Lung (tissue), 12 donors: ENCODE measurements around the gene ZEB1. TPM values are rescaled to one million over a fixed set of nuclear protein-coding genes. Genes with fewer than 3 reads are reported as not detected.

Source experiments
- ATAC-seq: fragments of 200-7000 bp; cut with Tn5 transposase; one replicate; pipeline ENCODE4 v1.9.1; 2020; ENCODE audit warnings: moderate number of reproducible peaks; ENCODE audit not compliant: insufficient read depth, low FRiP score
- DNase-seq, 3 donors: peaks; one replicate each; pipeline ENCODE4 v3.0.0-alpha.2; 2013 to 2017
- H3K27ac ChIP-seq, 2 donors: one replicate each; pipeline ENCODE4 v1.5.1; 2013; ENCODE audit warnings: mild to moderate bottlenecking in 2 of 2, moderate library complexity in 2 of 2, control low read depth in 1 of 2, inconsistent platforms in 1 of 2, low read depth in 1 of 2, low read length in 1 of 2
- H3K27me3 ChIP-seq, 3 donors: one replicate each; pipeline ENCODE4 v1.5.1; 2013; ENCODE audit warnings: low read length in 2 of 3; ENCODE audit not compliant: control insufficient read depth in 3 of 3, insufficient read depth in 3 of 3
- H3K36me3 ChIP-seq, 4 donors: one replicate each; pipeline ENCODE4 v1.5.1; 2013; ENCODE audit warnings: low read length in 4 of 4, mild to moderate bottlenecking in 1 of 4, moderate library complexity in 1 of 4; ENCODE audit not compliant: control insufficient read depth in 4 of 4, insufficient read depth in 4 of 4
- H3K4me1 ChIP-seq, 5 donors: one replicate each; pipeline ENCODE4 v1.5.1; 2013; ENCODE audit warnings: low read length in 5 of 5, mild to moderate bottlenecking in 2 of 5, moderate library complexity in 1 of 5; ENCODE audit not compliant: control insufficient read depth in 5 of 5, insufficient read depth in 5 of 5
- H3K4me3 ChIP-seq: one replicate; pipeline ENCODE4 v1.5.1; 2013; ENCODE audit warnings: mild to moderate bottlenecking, control low read depth, moderate library complexity
- H3K9ac ChIP-seq, 2 donors: one replicate each; pipeline ENCODE4 v1.5.1; 2013; ENCODE audit warnings: low read length in 2 of 2, control low read depth in 1 of 2; ENCODE audit not compliant: insufficient read depth in 1 of 2
- H3K9me3 ChIP-seq, 4 donors: one replicate each; pipeline ENCODE4 v1.5.1; 2013; ENCODE audit warnings: low read length in 3 of 4, mild to moderate bottlenecking in 1 of 4, moderate library complexity in 1 of 4; ENCODE audit not compliant: control insufficient read depth in 4 of 4, insufficient read depth in 3 of 4
- CTCF ChIP-seq: IDR thresholded peaks from 2 replicates; pipeline ENCODE4 v1.5.1; 2012; ENCODE audit warnings: mild to moderate bottlenecking; ENCODE audit errors: control extremely low read depth, extremely low read depth
- WGBS, 2 donors: extraction: QIAGEN DNeasy Blood & Tissue Kit; methylation state at CpG; one replicate each; pipeline ENCODE4 v1.1.7; 2013; 5-methylcytosine and 5-hydroxymethylcytosine counted together
- polyA plus RNA-seq, 2 donors: library from polyadenylated mRNA; stranded (reverse); fragments of 200-250 nt; gene quantifications; one replicate each; pipeline ENCODE4 v1.2.1, GENCODE V29; 2013
- total RNA-seq, 2 donors: library from RNA; depleted of rRNA in 1 of 2; stranded (reverse); fragments of >200 nt in 1 of 2; gene quantifications; one replicate each; pipeline ENCODE4 v1.2.1, GENCODE V29; 2014 to 2021
- donor health status: control.
- donor health status: control.
- donor health status: Bipolar disorder and iron deficiency.
- donor health status: healthy.
- donor health status: DM: yes; HTN: yes; CAD: no.

The ZEB1 gene
- total and polyA plus RNA-seq, 4 donors, result 8.4 to 86.9 (median 19.5) TPM

GRCh38 chr10:31457858-31458257, 138.8 kb downstream of the ZEB1 start:
- DNase-seq, result no peak
- no peaks in the 10 kb centered on the region for H3K27me3 ChIP-seq
- H3K36me3 ChIP-seq, result peaks cover 0 to 8% (median 0%) of the 10 kb centered on the region in 4 donors
- no peak overlapping the region for H3K27ac ChIP-seq
- no peak for ATAC-seq
- no peak for TF ChIP-seq CTCF
- no peak overlapping the region for H3K9ac ChIP-seq
- H3K9me3 ChIP-seq, result no peaks in the 10 kb centered on the region
- no peak overlapping the region for H3K4me3 ChIP-seq
- peaks cover 0 to 9% (median 0%) of the 10 kb centered on the region in 5 donors for H3K4me1 ChIP-seq
- WGBS, 2 donors, result 84 to 97% methylated on average over 1 of the region's 1 CpG

GRCh38 chr10:31458974-31459373, 140.0 kb downstream of the ZEB1 start:
- H3K4me3 ChIP-seq, result no peak overlapping the region
- H3K36me3 ChIP-seq, result peaks cover 0 to 14% (median 0%) of the 10 kb centered on the region in 4 donors
- no peak overlapping the region for H3K9ac ChIP-seq
- DNase-seq (no peak), ATAC-seq (no peak)
- H3K4me1 ChIP-seq, result peaks cover 0 to 9% (median 0%) of the 10 kb centered on the region in 5 donors
- H3K9me3 ChIP-seq, result no peaks in the 10 kb centered on the region
- H3K27ac ChIP-seq, result no peak overlapping the region
- TF ChIP-seq CTCF, result no peak
- H3K27me3 ChIP-seq, result no peaks in the 10 kb centered on the region

- Histone ChIP-seq H3K27ac (no peak overlapping the region), H3K36me3 (peaks cover 0 to 20% (median 0%) of the 10 kb centered on the region in 4 donors), H3K9me3 (peaks cover 0 to 8% (median 2%) of the 10 kb centered on the region in 4 donors), H3K9ac (no peak overlapping the region), H3K4me3 (no peak overlapping the region), H3K4me1 (peaks cover 0 to 9% (median 0%) of the 10 kb centered on the region in 5 donors), H3K27me3 (no peaks in the 10 kb centered on the region)
- no peak for ATAC-seq
- DNase-seq, result no peak
- TF ChIP-seq CTCF, result no peak
- WGBS, 2 donors, result 92 to 94% methylated on average over 2 of the region's 2 CpGs
Measured at GRCh38 chr10:31460242-31460641, 141.2 kb downstream of the ZEB1 start.

- Histone ChIP-seq H3K27me3 (no peaks in the 10 kb centered on the region), H3K9me3 (peaks cover 0 to 8% (median 2%) of the 10 kb centered on the region in 4 donors), H3K4me3 (no peak overlapping the region), H3K27ac (no peak overlapping the region), H3K9ac (no peak overlapping the region), H3K4me1 (no peaks in the 10 kb centered on the region), H3K36me3 (peaks cover 0 to 27% (median 0%) of the 10 kb centered on the region in 4 donors)
- DNase-seq, result peak in 1 of 3 donors; percentile 5
- ATAC-seq, result no peak
- no peak for TF ChIP-seq CTCF
- WGBS, 2 donors, result 95 to 97% methylated on average over 2 of the region's 2 CpGs
Measured at GRCh38 chr10:31464552-31464951, 145.5 kb downstream of the ZEB1 start.
